Muscle of back (tissue), 13 donors: ENCODE data around the gene PM20D1. TPM values are rescaled to one million over a fixed set of nuclear protein-coding genes. Genes with fewer than 3 reads are reported as not detected.
"Not testable (repeated sequence)": the region's sequence is repeated elsewhere in the genome, so short reads cannot be mapped to it uniquely, and the experiment has no call there.

Experiments used
- DNase-seq, 3 donors: peaks; one replicate each; pipeline versions ENCODE4 v3.0.0 to v3.0.0-alpha.2; 2013
- long read RNA-seq, 9 donors: transcript quantifications; one replicate each; lab custom pipeline, GENCODE V29; 2026
- polyA plus RNA-seq, 10 donors: library from polyadenylated mRNA; unstranded; fragments of 120-200 nt; gene quantifications; one replicate each; pipeline ENCODE4 v1.2.1, GENCODE V29; 2013; ENCODE audit not compliant: insufficient read length in 10 of 10

The PM20D1 gene
- under 1 TPM in 8 of 10 donors, not detected in 2; 0.09 to 0.22 (median 0.13) TPM for polyA plus RNA-seq
- long read RNA-seq, donor 1 = 0 reads
- long read RNA-seq, donor 2 = 0 reads
- long read RNA-seq, donor 3 = 0 reads
- long read RNA-seq, donor 4 = 0 reads
- long read RNA-seq, donor 5 = 0 reads
- long read RNA-seq, donor 6 = 0 reads
- long read RNA-seq, donor 7 = 0 reads
- long read RNA-seq, donor 8 = 0 reads
- long read RNA-seq, donor 9 = 0 reads

GRCh38 chr1:205849619-205850355, at the start of gene PM20D1:
TSS of gene PM20D1 (minus strand) at chr1:205850132. CDS start at chr1:205850072, 60 bp downstream.
- peak in 2 of 3 donors; percentile 81 to 90 for DNase-seq

DNA sequence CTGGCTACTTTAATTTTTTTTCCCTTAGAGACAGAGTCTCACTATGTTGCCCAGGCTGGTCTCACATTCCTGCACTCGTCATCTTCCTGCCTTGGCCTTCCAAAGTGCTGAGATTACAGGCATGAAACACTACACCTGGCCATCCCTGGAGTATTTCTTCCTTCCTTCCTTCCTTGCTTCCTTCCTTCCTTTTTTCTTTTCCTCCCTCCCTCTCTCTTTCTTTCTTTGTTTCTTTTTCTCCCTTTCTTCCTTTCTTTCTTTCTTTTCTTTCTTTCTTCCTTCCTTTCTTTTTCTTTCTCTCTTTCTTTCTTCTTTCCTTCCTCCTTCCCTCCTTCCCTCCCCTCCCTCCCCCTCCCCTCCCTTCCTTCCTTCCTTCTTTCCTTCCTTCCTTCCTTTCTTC, 46.4 kb upstream of the PM20D1 start:
- DNase-seq = no peak

DNA sequence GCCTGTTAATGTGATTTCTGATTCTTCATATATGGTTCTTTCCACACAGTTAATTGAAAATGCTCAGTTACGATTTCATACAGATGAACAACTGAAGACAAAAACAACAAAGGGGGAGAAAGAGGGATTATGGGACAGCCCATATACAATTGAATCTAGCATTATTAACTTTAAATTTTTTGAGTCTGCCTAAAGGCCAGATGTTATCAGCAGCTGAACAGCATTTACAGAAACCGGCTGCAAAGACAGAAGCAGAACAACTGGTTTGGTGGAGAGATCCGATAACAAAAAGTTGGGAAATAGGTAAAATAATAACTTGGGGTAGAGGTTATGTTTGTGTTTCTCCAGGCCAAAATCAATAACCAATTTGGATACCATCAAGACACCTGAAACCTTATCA, 44.2 kb upstream of the PM20D1 start:
- not testable (repeated sequence) for DNase-seq

- not testable (repeated sequence) for DNase-seq
Observed at GRCh38 chr1:205892175-205892574, 42.2 kb upstream of the PM20D1 start.

DNA sequence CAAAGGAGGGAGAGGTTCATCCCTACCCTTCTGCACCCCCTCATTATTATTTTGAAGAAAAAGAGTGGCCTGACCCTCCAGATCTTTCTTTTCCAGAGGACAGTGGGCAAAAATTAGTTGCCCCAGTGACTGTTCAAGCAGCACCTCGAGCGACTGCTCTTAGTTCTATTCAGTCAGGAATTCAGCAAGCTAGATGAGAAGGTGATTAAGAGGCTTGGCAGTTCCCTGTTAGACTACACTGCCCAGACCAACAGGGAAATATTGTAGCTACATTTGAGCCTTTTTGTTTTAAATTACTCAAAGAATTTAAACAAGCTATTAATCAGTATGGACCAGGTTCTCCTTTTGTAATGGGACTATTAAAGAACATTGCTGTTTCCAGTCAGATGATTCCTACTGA, 41.5 kb upstream of the PM20D1 start:
- peak in 1 of 3 donors; percentile 2 for DNase-seq

GRCh38 chr1:205890631-205891030, 40.7 kb upstream of the PM20D1 start:
- not testable (repeated sequence) for DNase-seq

GRCh38 chr1:205889706-205890105, 39.8 kb upstream of the PM20D1 start:
- peak in 1 of 3 donors; percentile 71 for DNase-seq

DNA sequence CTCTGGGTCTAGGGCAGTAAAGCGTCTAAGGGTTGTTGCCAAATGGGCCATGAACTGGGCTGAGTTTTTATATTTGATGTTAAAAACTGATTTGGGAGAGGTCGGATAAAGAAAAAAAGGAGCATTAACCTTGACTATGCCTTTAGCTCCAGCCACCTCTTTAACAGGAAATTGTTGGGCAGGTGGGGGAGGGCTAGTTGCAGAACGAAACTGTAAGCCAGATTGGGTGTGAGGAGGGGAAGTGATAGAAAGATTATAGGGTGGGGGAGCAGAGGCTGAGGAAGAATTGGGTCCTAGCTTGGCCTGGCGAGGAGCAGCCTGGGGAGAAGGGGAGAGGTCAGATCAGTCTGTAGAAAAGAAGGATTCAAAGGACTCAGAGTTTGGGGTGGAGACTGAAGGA, 39.1 kb upstream of the PM20D1 start:
- DNase-seq = not testable (repeated sequence)

- no peak for DNase-seq
Observed at GRCh38 chr1:205883792-205884191, 33.9 kb upstream of the PM20D1 start.

GRCh38 chr1:205880923-205881322, 31.0 kb upstream of the PM20D1 start:
- no peak for DNase-seq

DNA sequence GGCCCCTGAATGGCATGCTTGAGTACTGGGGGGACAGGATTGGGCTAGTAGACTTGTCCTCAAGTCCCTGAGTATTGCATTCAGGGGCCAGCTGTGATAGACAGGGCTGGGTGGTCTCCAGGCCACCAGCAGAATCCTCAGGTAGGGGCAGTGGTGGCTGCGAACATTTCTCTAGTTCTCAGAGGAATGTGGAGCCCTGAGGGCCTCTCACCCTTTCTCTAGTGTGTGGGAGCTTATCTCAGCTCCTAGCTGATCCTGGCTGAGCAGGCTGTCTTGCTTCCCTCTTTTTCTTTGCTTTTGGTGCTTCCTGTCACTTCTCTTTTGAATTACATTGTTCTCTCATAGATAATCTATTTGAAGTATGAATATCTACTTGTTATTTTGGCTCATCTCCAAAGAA, 30.0 kb upstream of the PM20D1 start:
- DNase-seq = no peak

DNA sequence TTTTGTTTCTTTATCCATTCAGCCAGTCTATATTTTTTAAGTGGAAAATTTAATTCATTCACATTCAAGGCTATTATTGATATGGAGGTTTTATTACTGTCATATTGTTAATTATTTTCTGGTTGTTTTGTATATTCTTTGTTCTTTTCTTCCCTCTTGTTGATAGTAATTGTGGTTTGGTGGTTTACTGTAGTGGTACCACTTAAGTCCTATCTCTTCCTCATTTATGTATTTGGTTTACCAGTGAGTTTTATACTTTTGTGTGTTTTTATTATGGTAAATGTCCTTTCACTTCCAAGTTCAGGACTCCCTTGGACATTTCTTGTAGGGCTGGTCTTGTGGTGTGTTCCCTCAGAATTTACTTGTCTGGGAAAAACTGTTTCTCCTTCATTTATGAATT, 28.1 kb upstream of the PM20D1 start:
- no peak for DNase-seq

DNA sequence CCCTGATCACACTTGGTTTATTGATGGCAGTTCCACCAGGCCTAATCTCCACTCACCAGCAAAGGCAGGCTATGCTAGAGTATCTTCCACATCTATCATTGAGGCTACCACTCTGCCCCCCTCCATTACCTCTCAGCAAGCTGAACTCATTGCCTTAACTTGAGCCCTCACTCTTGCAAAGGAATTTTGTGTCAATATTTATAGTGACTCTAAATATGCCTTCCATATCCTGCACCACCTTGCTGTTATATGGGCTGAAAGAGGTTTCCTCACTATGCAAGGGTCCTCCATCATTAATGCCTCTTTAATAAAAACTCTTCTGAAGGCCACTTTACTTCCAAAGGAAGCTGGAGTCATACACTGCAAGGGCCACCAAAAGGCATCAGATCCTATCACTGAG, 23.2 kb upstream of the PM20D1 start:
- not testable (repeated sequence) for DNase-seq

GRCh38 chr1:205870236-205870635, 20.3 kb upstream of the PM20D1 start:
- no peak for DNase-seq

DNA sequence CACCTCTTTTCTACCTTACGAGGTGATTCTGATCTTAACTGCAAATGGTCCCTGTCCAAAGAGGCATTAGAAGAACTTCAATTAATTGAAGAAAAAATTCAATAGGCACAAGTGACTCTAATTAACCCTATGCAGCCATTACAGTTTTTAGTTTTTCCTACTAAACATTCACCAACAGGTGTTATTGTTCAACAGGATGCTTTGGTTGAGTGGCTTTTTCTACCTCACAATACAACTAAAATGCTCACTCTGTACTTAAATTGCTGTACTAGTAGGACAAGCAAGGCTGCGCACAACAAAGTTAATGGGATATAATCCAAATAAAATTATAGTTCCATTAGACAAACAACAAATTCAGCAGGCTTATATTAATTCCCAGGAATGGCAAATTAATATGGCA, 11.6 kb upstream of the PM20D1 start:
- DNase-seq = no peak

GRCh38 chr1:205858141-205858961, 8.4 kb upstream of the PM20D1 start:
- DNase-seq = no peak

DNA sequence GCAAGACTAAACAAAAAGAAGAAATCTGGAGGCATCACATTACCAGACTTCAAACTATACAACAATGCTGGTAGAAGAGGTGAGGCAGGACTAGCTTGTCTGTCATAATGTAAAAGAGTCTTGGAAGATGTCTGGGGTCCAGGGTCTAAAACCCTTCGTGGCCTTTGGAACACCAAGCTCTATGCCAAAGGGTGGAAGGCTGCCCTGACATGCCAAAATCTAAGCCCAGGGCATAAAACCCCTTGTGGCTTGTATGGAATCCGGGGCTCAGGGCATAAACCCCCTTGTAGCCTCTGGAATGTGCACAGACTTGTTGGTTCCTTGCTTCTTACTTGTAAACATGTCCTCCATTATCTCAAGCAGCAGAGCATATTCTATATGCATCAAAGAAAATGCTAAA, 7.6 kb upstream of the PM20D1 start:
- not testable (repeated sequence) for DNase-seq

- DNase-seq = no peak
Observed at GRCh38 chr1:205856433-205856832, 6.5 kb upstream of the PM20D1 start.

DNA sequence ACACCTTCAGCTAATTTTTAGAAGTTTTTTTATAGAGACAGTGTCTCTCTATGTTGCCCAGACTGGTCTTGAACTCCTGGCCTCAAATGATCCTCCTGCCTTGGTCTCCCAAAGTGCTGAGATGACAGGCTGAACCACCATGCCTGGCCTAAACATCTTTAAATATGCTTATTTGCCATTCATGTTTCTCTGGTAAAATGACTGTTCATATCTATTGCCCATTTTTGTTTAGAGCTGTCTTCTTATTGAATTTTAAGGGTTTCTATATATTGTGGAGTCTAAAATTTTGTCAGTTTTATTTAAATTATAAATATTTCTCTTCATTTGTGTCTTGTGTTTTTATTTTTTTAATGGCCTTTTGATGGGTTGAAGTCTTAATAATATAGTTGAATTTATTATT, 3.0 kb upstream of the PM20D1 start:
- DNase-seq = no peak

GRCh38 chr1:205851993-205852392, 2.1 kb upstream of the PM20D1 start:
- no peak for DNase-seq

DNA sequence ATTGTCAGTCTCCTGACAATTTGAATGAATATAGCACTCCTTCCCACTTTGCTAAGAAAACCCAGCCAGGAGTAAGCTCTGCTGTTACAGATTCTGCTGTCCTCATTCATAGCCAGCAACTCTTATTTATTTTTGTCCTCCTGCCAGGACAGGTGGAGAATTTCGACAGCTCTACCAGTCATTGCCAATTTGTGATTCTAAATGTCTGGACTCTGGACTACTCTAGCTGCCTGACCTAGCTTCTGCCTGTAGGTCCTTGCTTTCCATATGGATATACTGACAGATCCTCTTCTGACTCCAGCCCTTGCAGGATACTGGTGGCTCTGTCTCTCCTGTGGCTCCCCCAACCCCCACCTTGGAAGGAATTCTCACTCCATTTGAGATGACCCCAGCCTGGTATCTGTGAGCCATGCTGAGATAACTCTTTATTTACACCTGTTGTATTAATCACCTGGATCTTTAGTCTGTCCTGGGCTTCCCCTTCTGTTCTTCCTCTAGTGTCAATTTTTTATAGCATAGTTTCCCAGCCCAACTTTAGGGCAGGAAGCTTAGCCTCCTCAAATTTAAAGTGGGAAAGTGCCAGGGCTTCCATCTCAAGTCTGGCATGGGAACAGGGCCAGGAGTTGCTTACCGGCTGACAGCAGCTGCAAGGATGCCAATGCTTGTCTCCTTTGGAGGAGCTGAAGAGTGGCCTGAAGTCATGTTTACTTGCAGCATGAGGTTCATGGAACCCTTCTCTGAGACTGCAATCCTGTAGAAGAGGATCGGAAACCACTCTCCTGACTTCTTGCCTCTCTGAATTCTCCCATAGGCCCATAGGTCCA, 6.7 kb downstream of the PM20D1 start:
- DNase-seq = peak in 2 of 3 donors; percentile 12 to 34

GRCh38 chr1:205842229-205842628, 7.7 kb downstream of the PM20D1 start:
- no peak for DNase-seq
